Measurements from ENCODE around the gene RNF4. TPM values are rescaled to one million over a fixed set of nuclear protein-coding genes. Genes with fewer than 3 reads are reported as not detected.

RNF4 gene
- total RNA-seq, 1 donor, result 68.8 TPM

DNA sequence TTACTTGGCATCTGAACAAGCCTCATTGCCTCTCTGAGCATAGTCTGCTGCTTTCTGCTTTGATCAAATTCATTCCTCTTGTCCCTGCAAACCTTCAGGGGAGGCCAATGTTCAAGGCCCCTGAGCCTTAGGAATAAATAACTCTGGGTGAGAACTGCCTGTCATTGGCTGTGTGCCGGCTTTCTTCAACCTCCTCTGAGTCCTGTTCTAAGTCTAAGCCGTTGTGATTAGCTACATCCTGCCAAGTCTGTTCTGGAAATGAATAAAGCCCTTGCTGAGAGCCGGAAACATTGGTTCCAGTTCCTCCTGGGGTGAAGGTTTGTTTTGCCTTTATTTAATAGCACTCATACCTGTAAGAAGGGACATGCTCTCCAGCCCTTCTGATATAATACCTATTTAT, 13.8 kb downstream of the RNF4 start:
- Histone ChIP-seq H3K79me2 (ENCODE audit: insufficient read depth, low read length) (peaks cover 100% of the 10 kb centered on the region), H3K4me2 (ENCODE audit: insufficient read depth, low read length) (peak overlapping the region; percentile 1), H2AFZ (ENCODE audit: low read length) (no peak overlapping the region), H3K4me1 (ENCODE audit: insufficient read depth, low read length) (peaks cover 6% of the 10 kb centered on the region), H3K9me3 (ENCODE audit: low read depth, low read length) (no peaks in the 10 kb centered on the region), H4K20me1 (ENCODE audit: insufficient read depth, low read length) (peaks cover 88% of the 10 kb centered on the region), H3K27me3 (ENCODE audit: insufficient read depth, low read length) (no peaks in the 10 kb centered on the region), H3K27ac (ENCODE audit: low read depth, low read length) (peak overlapping the region; percentile 25), H3K36me3 (ENCODE audit: insufficient read depth, low read length) (no peaks in the 10 kb centered on the region), H3K4me3 (ENCODE audit: insufficient read depth, low read length) (no peak overlapping the region)
- TF ChIP-seq, protein P1, sequence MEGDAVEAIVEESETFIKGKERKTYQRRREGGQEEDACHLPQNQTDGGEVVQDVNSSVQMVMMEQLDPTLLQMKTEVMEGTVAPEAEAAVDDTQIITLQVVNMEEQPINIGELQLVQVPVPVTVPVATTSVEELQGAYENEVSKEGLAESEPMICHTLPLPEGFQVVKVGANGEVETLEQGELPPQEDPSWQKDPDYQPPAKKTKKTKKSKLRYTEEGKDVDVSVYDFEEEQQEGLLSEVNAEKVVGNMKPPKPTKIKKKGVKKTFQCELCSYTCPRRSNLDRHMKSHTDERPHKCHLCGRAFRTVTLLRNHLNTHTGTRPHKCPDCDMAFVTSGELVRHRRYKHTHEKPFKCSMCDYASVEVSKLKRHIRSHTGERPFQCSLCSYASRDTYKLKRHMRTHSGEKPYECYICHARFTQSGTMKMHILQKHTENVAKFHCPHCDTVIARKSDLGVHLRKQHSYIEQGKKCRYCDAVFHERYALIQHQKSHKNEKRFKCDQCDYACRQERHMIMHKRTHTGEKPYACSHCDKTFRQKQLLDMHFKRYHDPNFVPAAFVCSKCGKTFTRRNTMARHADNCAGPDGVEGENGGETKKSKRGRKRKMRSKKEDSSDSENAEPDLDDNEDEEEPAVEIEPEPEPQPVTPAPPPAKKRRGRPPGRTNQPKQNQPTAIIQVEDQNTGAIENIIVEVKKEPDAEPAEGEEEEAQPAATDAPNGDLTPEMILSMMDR (IDR thresholded peaks at IDR 0.05; ENCODE audit: extremely low read depth, low read depth, low read length), result no peak
- DNase-seq (ENCODE audit: insufficient read length, low spot score, missing footprints), result peak; percentile 87

GRCh38 chr4:2483237-2483636, 14.3 kb downstream of the RNF4 start:
- Histone ChIP-seq H3K4me3 (ENCODE audit: insufficient read depth, low read length) (no peak overlapping the region), H3K79me2 (ENCODE audit: insufficient read depth, low read length) (peaks cover 100% of the 10 kb centered on the region), H3K4me1 (ENCODE audit: insufficient read depth, low read length) (peaks cover 6% of the 10 kb centered on the region), H3K27me3 (ENCODE audit: insufficient read depth, low read length) (no peaks in the 10 kb centered on the region), H4K20me1 (ENCODE audit: insufficient read depth, low read length) (peaks cover 87% of the 10 kb centered on the region), H3K27ac (ENCODE audit: low read depth, low read length) (no peak overlapping the region), H3K9me3 (ENCODE audit: low read depth, low read length) (no peaks in the 10 kb centered on the region), H3K36me3 (ENCODE audit: insufficient read depth, low read length) (no peaks in the 10 kb centered on the region), H3K4me2 (ENCODE audit: insufficient read depth, low read length) (peak overlapping the region; percentile 1), H2AFZ (ENCODE audit: low read length) (no peak overlapping the region)
- DNase-seq (ENCODE audit: insufficient read length, low spot score, missing footprints), result no peak
- TF ChIP-seq, protein P1 (IDR thresholded peaks at IDR 0.05; ENCODE audit: extremely low read depth, low read depth, low read length), result no peak

DNA sequence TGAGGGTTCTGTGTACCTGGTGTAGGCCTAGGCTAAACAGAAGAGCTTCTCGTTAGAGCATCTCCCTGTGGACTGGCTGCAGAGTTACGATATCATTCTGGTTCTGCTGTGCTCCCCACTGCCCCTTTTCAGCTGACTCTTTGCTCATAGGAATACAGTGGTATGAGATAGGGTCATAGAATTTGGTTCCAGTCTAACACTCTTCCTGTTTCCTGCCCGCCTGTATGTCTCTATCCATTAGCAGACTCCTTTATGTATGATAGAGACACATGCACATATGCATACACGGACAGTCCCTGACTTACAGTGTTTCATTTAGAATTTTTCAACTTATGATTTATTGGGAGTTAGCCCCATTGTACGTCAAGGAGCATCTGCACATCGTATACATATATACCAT, 15.3 kb downstream of the RNF4 start:
- TF ChIP-seq, protein P1 (IDR thresholded peaks at IDR 0.05; ENCODE audit: extremely low read depth, low read depth, low read length), result no peak
- Histone ChIP-seq H3K9me3 (ENCODE audit: low read depth, low read length) (no peaks in the 10 kb centered on the region), H2AFZ (ENCODE audit: low read length) (no peak overlapping the region), H3K79me2 (ENCODE audit: insufficient read depth, low read length) (peaks cover 100% of the 10 kb centered on the region), H3K4me2 (ENCODE audit: insufficient read depth, low read length) (no peak overlapping the region), H3K36me3 (ENCODE audit: insufficient read depth, low read length) (no peaks in the 10 kb centered on the region), H3K4me3 (ENCODE audit: insufficient read depth, low read length) (no peak overlapping the region), H3K27ac (ENCODE audit: low read depth, low read length) (no peak overlapping the region), H3K27me3 (ENCODE audit: insufficient read depth, low read length) (no peaks in the 10 kb centered on the region), H3K4me1 (ENCODE audit: insufficient read depth, low read length) (peaks cover 6% of the 10 kb centered on the region), H4K20me1 (ENCODE audit: insufficient read depth, low read length) (peaks cover 83% of the 10 kb centered on the region)
- no peak for DNase-seq (ENCODE audit: insufficient read length, low spot score, missing footprints)

GRCh38 chr4:2484993-2485392, 16.1 kb downstream of the RNF4 start:
- H3K27ac ChIP-seq (ENCODE audit: low read depth, low read length), result no peak overlapping the region
- TF ChIP-seq, protein P1 (IDR thresholded peaks at IDR 0.05; ENCODE audit: extremely low read depth, low read depth, low read length), result no peak
- H2AFZ ChIP-seq (ENCODE audit: low read length), result no peak overlapping the region
- peaks cover 3% of the 10 kb centered on the region for H3K36me3 ChIP-seq (ENCODE audit: insufficient read depth, low read length)
- H3K79me2 ChIP-seq (ENCODE audit: insufficient read depth, low read length), result peaks cover 100% of the 10 kb centered on the region
- H3K4me3 ChIP-seq (ENCODE audit: insufficient read depth, low read length), result no peak overlapping the region
- DNase-seq (ENCODE audit: insufficient read length, low spot score, missing footprints), result peak; percentile 57
- peaks cover 84% of the 10 kb centered on the region for H4K20me1 ChIP-seq (ENCODE audit: insufficient read depth, low read length)
- H3K9me3 ChIP-seq (ENCODE audit: low read depth, low read length), result no peaks in the 10 kb centered on the region
- H3K4me1 ChIP-seq (ENCODE audit: insufficient read depth, low read length), result peaks cover 12% of the 10 kb centered on the region
- H3K4me2 ChIP-seq (ENCODE audit: insufficient read depth, low read length), result no peak overlapping the region
- H3K27me3 ChIP-seq (ENCODE audit: insufficient read depth, low read length), result no peaks in the 10 kb centered on the region
